ENCODE data around the gene SH2B3.

DNA sequence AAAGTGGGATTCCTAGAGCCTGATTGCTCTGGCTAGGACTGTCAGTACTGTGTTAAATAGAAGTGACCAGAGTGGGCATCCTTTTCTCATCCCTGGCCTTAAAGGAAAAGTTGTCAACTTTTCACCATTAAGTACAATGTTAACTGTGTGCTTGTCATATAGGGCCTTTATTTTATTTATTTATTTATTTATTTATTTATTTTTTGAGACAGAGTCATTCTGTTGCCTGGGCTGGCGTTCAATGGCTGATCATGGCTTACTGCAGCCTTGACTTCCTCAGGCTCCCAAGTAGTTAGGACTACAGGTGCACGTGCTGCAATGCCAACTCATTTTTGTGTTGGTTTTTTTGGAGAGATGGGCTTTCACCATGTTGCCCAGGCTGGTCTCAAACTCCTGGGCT is 11.6 kb downstream of the SH2B3 start:
- TF ChIP-seq HDGF (IDR thresholded peaks at IDR 0.05; ENCODE audit: borderline replicate concordance) (no peak), FOXM1 (IDR thresholded peaks at IDR 0.05; ENCODE audit: borderline replicate concordance) (no peak), FOXK2 (IDR thresholded peaks at IDR 0.05) (no peak), ELF4 (IDR thresholded peaks at IDR 0.05) (no peak), FOXA1 (IDR thresholded peaks at IDR 0.05) (no peak), SP1 (IDR thresholded peaks at IDR 0.05) (no peak), L3MBTL2 (conservative IDR thresholded peaks at IDR 0.05) (no peak), ARNT (IDR thresholded peaks at IDR 0.05) (no peak), TARDBP (IDR thresholded peaks at IDR 0.05) (no peak), BHLHE40 (IDR thresholded peaks at IDR 0.05; ENCODE audit: borderline replicate concordance) (no peak)
- TF ChIP-seq, protein P1, sequence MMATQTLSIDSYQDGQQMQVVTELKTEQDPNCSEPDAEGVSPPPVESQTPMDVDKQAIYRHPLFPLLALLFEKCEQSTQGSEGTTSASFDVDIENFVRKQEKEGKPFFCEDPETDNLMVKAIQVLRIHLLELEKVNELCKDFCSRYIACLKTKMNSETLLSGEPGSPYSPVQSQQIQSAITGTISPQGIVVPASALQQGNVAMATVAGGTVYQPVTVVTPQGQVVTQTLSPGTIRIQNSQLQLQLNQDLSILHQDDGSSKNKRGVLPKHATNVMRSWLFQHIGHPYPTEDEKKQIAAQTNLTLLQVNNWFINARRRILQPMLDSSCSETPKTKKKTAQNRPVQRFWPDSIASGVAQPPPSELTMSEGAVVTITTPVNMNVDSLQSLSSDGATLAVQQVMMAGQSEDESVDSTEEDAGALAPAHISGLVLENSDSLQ (IDR thresholded peaks at IDR 0.05), result no peak

Data from HEK293T (cell line).